ENCODE measurements around the gene MPST.

MPST gene

GRCh38 chr22:37036655-37037377 is 17.3 kb downstream of the MPST start:
- Histone ChIP-seq H3K27ac (no peak overlapping the region), H3K4me3 (no peak overlapping the region)
- TF ChIP-seq CTCF (IDR thresholded peaks at IDR 0.05): no peak
- DNase-seq (ENCODE audit: low spot score): no peak

- H3K27ac ChIP-seq: no peak overlapping the region
- H3K4me3 ChIP-seq: no peak overlapping the region
- TF ChIP-seq CTCF (IDR thresholded peaks at IDR 0.05): no peak
- DNase-seq (ENCODE audit: low spot score): no peak
These were observed 18.1 kb downstream of the MPST start for GRCh38 chr22:37037669-37038068.

GRCh38 chr22:37039466-37039865 is 19.9 kb downstream of the MPST start:
- Histone ChIP-seq H3K27ac (no peak overlapping the region), H3K4me3 (no peak overlapping the region)
- no peak for TF ChIP-seq CTCF (IDR thresholded peaks at IDR 0.05)
- no peak for DNase-seq (ENCODE audit: low spot score)

GRCh38 chr22:37043209-37043827 is 23.8 kb downstream of the MPST start:
- Histone ChIP-seq H3K27ac (no peak overlapping the region), H3K4me3 (no peak overlapping the region)
- no peak for DNase-seq (ENCODE audit: low spot score)
- TF ChIP-seq CTCF (IDR thresholded peaks at IDR 0.05): no peak

- no peak overlapping the region for H3K27ac ChIP-seq
- DNase-seq (ENCODE audit: low spot score): no peak
- no peak for TF ChIP-seq CTCF (IDR thresholded peaks at IDR 0.05)
- no peak overlapping the region for H3K4me3 ChIP-seq
These were observed 24.4 kb downstream of the MPST start for GRCh38 chr22:37043828-37044538.

- Histone ChIP-seq H3K27ac (no peak overlapping the region), H3K4me3 (no peak overlapping the region)
- no peak for DNase-seq (ENCODE audit: low spot score)
- TF ChIP-seq CTCF (IDR thresholded peaks at IDR 0.05): no peak
These were observed 25.4 kb downstream of the MPST start for GRCh38 chr22:37044634-37045625.

Measured in coronary artery (tissue), 2 donors.